Mesodermal cell (in vitro differentiated cells): ENCODE results near the gene GPC3.
"Not testable (repeated sequence)": the region's sequence is repeated elsewhere in the genome, so short reads cannot be mapped to it uniquely, and the experiment has no call there.

ENCODE experiments used
- H3K27ac ChIP-seq: 2 replicates; pipeline ENCODE4 v1.7.0; 2013; ENCODE audit warnings: mild to moderate bottlenecking, low read depth, low read length, moderate library complexity; ENCODE audit not compliant: severe bottlenecking
- H3K36me3 ChIP-seq: 2 replicates; pipeline ENCODE4 v1.7.1; 2013; ENCODE audit warnings: mild to moderate bottlenecking, low read length, moderate library complexity; ENCODE audit not compliant: control insufficient read depth, insufficient read depth
- H3K4me1 ChIP-seq: one replicate; pipeline ENCODE4 v1.7.1; 2013; ENCODE audit warnings: mild to moderate bottlenecking, low read length; ENCODE audit not compliant: insufficient read depth, control insufficient read depth, poor library complexity, severe bottlenecking
- H3K4me3 ChIP-seq: 2 replicates; pipeline ENCODE4 v1.7.0; 2013; ENCODE audit warnings: low read length, control low read depth, mild to moderate bottlenecking; ENCODE audit not compliant: insufficient read depth, poor library complexity, severe bottlenecking; ENCODE audit errors: extremely low read depth
- H3K9me3 ChIP-seq: 2 replicates; pipeline ENCODE4 v1.7.1; 2013; ENCODE audit warnings: mild to moderate bottlenecking, low read length, moderate library complexity; ENCODE audit not compliant: control insufficient read depth
- WGBS, 2 experiments: methylation state at CpG; one replicate each; pipeline ENCODE4 v1.1.5; 2013; ENCODE audit warnings: missing lambda C conversion rate in 2 of 2; ENCODE audit not compliant: insufficient coverage in 2 of 2; 5-methylcytosine and 5-hydroxymethylcytosine counted together

Gene GPC3

DNA sequence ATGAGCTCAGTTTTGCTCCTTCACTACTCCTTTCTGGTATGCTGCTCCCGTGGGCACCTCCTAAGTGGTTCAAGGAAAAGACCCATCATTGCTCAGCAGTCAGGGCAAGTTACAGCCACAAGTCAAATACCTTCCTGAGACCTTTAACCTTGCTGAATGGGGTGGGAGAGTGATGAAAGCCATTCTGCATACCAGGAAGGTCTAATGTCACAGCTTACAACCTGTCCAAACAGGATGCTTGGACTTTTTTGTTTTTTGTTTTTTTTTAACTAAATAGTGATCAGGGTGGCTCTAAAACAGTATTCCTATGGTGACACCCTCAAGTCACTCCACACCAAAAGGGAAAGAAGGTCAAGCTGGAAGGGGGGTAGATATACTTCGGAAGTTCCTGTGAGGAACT is 93.1 kb downstream of the GPC3 start:
- H3K27ac ChIP-seq = peak overlapping the region; percentile 10
- H3K9me3 ChIP-seq = no peaks in the 10 kb centered on the region
- no CpG with 5 or more reads among the region's 2 CpGs for WGBS, 2 experiments
- no peak overlapping the region for H3K4me3 ChIP-seq
- H3K36me3 ChIP-seq = no peaks in the 10 kb centered on the region
- no peaks in the 10 kb centered on the region for H3K4me1 ChIP-seq

DNA sequence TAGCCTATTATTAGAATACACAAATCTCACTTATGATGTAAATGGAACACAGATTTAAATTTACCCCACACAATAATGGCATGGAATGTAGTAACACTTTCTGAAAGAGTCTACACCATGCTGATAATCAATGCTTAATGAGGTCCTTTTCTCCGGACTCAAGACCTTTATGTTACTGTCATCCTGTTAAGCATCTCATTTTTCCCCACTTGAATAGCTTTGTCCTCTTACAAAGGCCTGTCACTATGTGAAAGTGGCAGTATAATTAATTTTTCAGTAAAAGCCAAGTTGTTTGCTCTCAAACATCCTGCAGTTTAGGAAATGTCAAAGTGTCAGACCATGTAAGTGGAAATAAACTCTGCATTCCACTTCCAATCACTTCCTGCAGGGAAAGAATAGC is 96.4 kb downstream of the GPC3 start:
- no peak overlapping the region for H3K27ac ChIP-seq
- no peak overlapping the region for H3K4me3 ChIP-seq
- no peaks in the 10 kb centered on the region for H3K9me3 ChIP-seq
- H3K36me3 ChIP-seq = no peaks in the 10 kb centered on the region
- no peaks in the 10 kb centered on the region for H3K4me1 ChIP-seq
- WGBS, 2 experiments = no CpG with 5 or more reads among the region's 1 CpG

DNA sequence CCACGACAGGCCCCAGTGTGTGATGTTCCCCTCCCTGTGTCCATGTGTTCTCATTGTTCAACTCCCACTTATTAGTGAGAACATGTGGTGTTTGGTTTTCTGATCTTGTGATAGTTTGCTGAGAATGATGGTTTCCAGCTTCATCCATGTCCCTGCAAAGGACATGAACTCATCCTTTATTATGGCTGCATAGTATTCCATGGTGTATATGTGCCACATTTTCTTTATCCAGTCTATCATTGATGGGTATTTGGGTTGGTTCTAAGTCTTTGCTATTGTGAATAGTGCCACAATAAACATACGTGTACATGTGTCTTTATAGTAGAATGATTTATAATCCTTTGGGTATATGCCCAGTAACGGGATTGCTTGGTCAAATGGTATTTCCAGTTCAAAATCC is 97.3 kb downstream of the GPC3 start:
- H3K27ac ChIP-seq, H3K4me3 ChIP-seq, H3K9me3 ChIP-seq, H3K4me1 ChIP-seq, H3K36me3 ChIP-seq: not testable (repeated sequence)
- WGBS, 2 experiments = no CpG with 5 or more reads among the region's 3 CpGs

DNA sequence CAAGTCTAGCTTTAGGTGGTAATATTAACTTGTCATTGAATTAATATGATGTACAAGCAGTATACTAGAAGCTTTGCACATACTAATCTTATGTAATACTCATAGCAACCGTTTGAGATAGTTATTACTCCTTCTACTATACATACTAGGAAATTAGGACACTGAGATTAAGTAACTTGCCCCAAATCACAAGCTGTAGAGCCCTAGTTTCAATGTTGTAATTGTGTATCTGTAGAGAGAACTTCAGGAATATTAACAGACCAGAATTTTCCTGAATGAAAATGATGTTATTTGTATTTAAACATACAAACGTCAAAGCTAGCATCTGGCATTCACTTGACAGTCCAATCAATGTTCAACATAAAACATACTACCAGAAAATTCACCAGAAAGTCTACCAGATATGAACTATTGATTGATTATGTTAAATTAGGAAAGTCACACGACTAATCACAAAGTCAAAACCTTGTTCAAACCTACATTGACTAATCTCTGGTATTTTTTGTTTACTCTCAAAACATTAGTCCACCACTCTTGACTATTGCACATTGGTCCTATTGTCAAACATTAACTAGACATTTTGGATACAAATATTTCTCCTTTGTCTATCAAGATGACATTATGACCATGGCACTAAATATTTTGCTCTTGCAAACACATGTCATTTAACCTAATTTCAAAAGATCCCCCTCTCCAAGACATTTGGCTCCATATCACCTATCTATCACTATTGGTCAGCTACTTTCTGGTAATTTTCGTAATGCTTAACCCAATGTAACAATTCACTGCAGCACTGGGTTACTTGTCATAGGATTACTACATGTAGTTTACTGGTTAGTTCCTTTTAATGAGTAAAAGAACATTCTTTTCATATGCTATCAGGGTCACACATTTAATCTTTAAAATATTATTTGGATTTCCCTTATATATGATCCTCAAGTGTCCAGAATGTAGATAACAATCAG is 100.7 kb downstream of the GPC3 start:
- Histone ChIP-seq H3K36me3 (no peaks in the 10 kb centered on the region), H3K4me3 (no peak overlapping the region), H3K4me1 (peaks cover 7% of the 10 kb centered on the region), H3K9me3 (no peaks in the 10 kb centered on the region), H3K27ac (no peak overlapping the region)
- WGBS, 2 experiments = 83% methylated on average over 1 of the region's 4 CpGs; no CpG with 5 or more reads in 1 of the 2 experiments

DNA sequence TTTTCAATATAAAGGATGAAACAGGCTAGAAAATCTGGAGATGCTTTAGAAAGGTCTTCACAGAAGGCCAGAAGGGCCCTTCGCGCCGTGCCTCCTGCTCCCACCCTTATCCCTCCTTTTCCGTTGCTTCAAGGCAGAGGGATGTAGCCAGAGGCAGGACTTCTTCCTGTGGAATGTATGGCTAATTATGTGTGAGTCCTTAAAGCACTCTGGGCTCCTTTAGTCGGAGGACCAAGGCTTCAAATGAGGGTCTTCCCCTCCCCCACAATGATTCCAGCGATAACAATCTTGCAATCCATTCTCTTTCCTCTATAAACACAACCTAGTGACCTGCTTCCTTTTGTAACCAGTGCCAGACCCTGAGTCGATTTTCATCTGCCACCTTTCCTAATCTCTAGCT is 103.5 kb downstream of the GPC3 start:
- H3K36me3 ChIP-seq = no peaks in the 10 kb centered on the region
- peaks cover 7% of the 10 kb centered on the region for H3K4me1 ChIP-seq
- H3K27ac ChIP-seq = peak overlapping the region; percentile 49
- 43 to 49% methylated on average over 1 to 4 of the region's 7 CpGs for WGBS, 2 experiments
- H3K4me3 ChIP-seq = no peak overlapping the region
- H3K9me3 ChIP-seq = no peaks in the 10 kb centered on the region

DNA sequence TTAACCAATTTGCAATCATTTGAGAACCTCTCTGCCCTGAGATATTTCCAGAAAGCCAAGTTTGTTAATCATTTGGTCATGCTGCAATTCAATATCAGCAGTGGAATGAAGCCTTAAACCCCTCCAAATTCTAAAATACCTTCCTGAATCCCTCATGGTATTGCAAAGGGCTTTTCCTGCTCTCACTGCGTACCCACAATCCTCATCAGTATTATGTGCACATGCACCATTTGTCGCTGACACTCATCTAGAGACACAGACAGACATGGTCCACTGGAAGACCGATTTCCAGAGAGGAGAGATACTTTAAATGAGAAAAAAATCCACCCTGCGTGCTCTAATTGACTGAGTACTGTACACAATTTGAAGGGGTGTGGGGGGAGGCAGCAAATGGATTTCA is 104.4 kb downstream of the GPC3 start:
- no peaks in the 10 kb centered on the region for H3K36me3 ChIP-seq
- H3K27ac ChIP-seq = no peak overlapping the region
- no peaks in the 10 kb centered on the region for H3K9me3 ChIP-seq
- WGBS, 2 experiments = 100% methylated on average over 1 to 3 of the region's 4 CpGs
- no peak overlapping the region for H3K4me3 ChIP-seq
- peaks cover 7% of the 10 kb centered on the region for H3K4me1 ChIP-seq

DNA sequence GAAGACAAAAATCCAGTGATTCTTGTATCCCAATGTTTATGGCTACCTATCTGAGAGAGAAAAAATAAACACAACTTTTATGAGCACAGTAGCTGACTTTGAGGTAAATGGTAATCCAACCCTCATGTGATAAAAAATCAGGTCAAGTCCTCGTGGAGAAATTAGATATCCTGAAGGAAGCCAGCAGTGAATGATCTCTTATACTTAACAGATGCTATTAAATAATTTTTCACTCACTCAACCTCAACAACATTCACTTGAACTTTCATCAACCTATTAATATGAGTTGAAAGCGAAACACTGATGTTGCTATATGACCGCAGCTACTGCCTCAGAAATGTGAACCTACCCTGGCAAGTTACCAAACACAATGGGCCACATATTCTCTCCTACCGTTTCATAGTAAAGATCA is 105.4 kb downstream of the GPC3 start:
- Histone ChIP-seq H3K9me3 (no peaks in the 10 kb centered on the region), H3K27ac (no peak overlapping the region), H3K4me3 (no peak overlapping the region), H3K4me1 (peaks cover 7% of the 10 kb centered on the region), H3K36me3 (no peaks in the 10 kb centered on the region)
- 57 to 60% methylated on average over 1 of the region's 4 CpGs for WGBS, 2 experiments

DNA sequence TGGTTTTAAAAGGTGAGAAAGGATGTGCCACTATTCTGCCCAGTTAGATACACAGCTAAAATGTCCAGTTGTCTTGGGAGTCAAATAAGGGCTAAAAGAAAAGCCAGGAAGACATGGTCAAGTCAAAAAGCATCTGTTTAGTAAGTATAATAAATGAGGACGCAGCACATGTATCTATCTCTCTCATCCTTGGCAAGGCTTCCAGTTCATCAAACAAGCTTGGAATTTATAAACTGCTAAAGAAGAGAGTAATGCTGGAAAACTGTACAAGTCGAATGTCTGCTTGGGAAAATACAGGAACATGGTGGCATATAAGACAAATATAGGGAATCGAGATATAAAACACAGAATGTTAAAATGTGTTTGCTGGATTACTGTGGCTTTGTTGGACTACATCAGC is 106.7 kb downstream of the GPC3 start:
- no peaks in the 10 kb centered on the region for H3K9me3 ChIP-seq
- no peaks in the 10 kb centered on the region for H3K36me3 ChIP-seq
- no peak overlapping the region for H3K4me3 ChIP-seq
- peaks cover 7% of the 10 kb centered on the region for H3K4me1 ChIP-seq
- WGBS, 2 experiments = 90% methylated on average over 2 of the region's 3 CpGs; no CpG with 5 or more reads in 1 of the 2 experiments
- no peak overlapping the region for H3K27ac ChIP-seq

DNA sequence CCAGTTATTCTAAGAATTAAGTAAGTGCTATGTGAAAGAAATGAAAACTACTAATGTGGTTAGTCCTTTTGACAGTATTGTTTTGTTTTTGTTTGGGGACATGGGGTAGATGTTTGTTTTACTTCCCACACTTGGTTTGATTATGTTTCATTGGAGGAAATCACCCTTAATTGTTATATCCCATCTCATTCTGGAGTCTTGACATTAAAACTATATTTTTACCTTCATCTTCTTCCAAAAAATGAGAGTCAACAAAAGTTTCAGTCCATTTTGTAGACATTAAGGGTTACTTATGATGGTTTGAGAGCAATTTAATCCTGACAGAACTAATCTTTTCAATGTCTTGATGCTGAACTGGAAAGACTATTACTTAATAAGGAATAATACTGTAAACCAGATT is 108.7 kb downstream of the GPC3 start:
- H3K36me3 ChIP-seq = no peaks in the 10 kb centered on the region
- no peaks in the 10 kb centered on the region for H3K9me3 ChIP-seq
- peaks cover 7% of the 10 kb centered on the region for H3K4me1 ChIP-seq
- H3K27ac ChIP-seq = no peak overlapping the region
- no peak overlapping the region for H3K4me3 ChIP-seq

DNA sequence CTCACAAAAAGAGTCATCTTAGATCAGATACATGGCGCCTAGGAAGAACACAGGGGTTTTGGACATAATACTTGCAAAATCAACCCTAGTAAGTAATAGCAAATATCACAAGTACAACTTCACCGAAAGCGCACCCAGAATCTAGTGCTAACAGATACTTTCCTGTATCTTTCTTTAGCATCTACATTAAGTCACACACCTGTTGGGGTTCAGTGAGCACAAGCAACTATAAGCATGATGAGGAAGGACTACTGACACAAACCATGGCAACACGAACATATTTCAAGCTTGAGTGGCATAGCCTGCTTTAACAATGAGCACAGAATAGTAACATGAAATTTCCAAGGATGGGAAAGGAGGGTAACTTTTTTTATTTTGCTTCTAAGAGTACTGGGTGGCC is 116.1 kb downstream of the GPC3 start:
- Histone ChIP-seq H3K27ac (no peak overlapping the region), H3K4me1 (no peaks in the 10 kb centered on the region), H3K36me3 (no peaks in the 10 kb centered on the region), H3K9me3 (no peaks in the 10 kb centered on the region), H3K4me3 (no peak overlapping the region)
- WGBS, 2 experiments = 100% methylated on average over 1 of the region's 4 CpGs; no CpG with 5 or more reads in 1 of the 2 experiments

DNA sequence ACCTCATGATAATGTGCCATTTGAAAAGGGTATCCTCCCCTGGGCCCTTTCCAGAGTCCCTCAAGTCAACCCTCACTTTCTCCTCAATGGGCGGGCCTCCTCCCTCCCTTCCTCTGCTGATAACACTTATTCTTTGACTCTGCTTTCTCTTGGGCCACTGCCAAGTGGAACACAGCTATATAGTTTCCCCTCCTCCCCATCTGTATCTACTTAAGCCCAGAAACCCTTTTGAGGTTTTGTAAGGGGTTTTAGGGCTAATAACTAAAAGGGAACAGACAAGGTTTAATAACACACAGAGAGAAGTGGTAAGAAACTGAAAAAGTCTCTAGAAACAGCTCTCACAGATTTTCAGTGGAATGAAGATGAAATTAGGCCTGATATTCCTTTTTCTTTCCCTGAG is 116.7 kb downstream of the GPC3 start:
- Histone ChIP-seq H3K4me1 (no peaks in the 10 kb centered on the region), H3K36me3 (no peaks in the 10 kb centered on the region), H3K27ac (no peak overlapping the region), H3K9me3 (no peaks in the 10 kb centered on the region), H3K4me3 (no peak overlapping the region)
- WGBS, 2 experiments = 100% methylated on average over 1 of the region's 1 CpG; no CpG with 5 or more reads in 1 of the 2 experiments
